Fibroblast of villous mesenchyme (primary cell): ENCODE results near the gene IFNGR2. TPM values are rescaled to one million over a fixed set of nuclear protein-coding genes. Genes with fewer than 3 reads are reported as not detected.
A peak's percentile ranks its signal among the peaks of the same experiment; 100 is the strongest.
"Not testable (repeated sequence)": the region's sequence is repeated elsewhere in the genome, so short reads cannot be mapped to it uniquely, and the experiment has no call there.

Experiments
- DNase-seq: peaks from one replicate; pipeline ENCODE4 v3.0.0-alpha.2; 2010; ENCODE audit warnings: low read depth
- H3K4me3 ChIP-seq: 2 replicates; pipeline ENCODE4 v1.5.1; 2011; ENCODE audit warnings: low read depth, mild to moderate bottlenecking, low read length
- total RNA-seq: library from RNA; depleted of rRNA; stranded (reverse); fragments of >200 nt; gene quantifications from 2 replicates; pipeline ENCODE4 v1.2.3, GENCODE V29; 2012
- TF ChIP-seq, protein P1 (sequence below): IDR thresholded peaks from 2 replicates; pipeline ENCODE4 v1.5.1; 2012; ENCODE audit warnings: low read depth, mild to moderate bottlenecking, low read length; ENCODE audit not compliant: insufficient read depth

Gene IFNGR2
- total RNA-seq, 1 donor, result 69.1 TPM

DNA sequence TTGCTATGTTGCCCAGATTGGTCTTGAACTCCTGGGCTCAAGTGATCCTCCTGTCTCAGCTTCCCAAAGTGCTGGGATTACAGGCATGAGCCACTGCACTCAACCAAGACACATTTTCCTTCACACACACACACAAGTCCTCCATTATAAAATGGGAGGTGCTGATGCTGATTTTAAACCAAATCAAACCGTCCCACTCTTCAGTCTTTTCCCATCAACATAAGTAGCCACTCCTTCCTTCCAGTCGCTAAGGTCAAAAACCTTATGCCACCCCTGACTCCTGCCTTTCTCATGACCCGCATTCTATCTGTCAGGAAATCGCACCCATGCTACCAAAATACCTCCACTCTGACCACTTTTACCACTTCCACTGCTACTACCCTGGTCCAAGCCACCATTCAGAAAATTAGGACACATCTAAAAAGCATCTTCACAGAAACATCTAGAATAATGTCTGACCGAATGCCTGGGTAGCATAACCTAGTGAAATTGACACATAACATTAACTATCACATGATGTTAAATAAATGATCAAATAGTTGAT, 28.0 kb upstream of the IFNGR2 start:
- no peak overlapping the region for H3K4me3 ChIP-seq
- TF ChIP-seq, protein P1, sequence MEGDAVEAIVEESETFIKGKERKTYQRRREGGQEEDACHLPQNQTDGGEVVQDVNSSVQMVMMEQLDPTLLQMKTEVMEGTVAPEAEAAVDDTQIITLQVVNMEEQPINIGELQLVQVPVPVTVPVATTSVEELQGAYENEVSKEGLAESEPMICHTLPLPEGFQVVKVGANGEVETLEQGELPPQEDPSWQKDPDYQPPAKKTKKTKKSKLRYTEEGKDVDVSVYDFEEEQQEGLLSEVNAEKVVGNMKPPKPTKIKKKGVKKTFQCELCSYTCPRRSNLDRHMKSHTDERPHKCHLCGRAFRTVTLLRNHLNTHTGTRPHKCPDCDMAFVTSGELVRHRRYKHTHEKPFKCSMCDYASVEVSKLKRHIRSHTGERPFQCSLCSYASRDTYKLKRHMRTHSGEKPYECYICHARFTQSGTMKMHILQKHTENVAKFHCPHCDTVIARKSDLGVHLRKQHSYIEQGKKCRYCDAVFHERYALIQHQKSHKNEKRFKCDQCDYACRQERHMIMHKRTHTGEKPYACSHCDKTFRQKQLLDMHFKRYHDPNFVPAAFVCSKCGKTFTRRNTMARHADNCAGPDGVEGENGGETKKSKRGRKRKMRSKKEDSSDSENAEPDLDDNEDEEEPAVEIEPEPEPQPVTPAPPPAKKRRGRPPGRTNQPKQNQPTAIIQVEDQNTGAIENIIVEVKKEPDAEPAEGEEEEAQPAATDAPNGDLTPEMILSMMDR, result no peak

DNA sequence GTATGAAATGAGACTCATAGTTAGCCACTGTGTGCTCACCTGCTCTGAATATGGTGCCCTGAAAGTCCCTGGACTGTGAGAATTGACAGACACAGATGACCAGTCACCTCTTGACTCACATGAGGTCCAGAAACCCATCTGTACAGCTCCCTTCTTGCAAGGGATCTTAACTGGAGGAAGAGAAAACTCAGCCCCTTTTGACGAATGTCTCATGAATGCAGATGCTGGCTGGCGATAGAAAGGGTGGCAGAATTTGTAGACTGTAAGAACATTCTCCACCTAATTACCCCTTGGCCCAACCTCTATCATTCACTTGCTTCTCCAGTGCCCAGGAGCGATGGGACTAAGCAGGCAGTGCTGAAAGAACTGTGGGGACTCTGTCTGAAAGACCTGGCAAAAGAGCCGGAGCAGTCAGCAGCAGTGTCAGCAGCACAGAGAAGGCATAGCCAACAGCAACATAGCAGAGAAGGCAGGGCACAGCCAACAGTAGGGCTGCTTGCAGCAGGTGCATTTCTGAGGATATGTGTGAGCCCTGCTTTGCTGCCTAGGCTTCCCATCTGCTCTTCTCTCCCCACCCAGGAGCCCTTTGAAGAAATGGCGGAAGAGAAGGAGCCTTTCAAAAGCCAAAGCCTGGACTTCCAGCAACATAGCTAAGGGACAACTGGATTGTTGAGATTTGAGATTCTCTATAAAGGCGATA, 25.8 kb upstream of the IFNGR2 start:
- TF ChIP-seq, protein P1, result no peak
- no peak for DNase-seq
- no peak overlapping the region for H3K4me3 ChIP-seq

More for the DNA sequence above, 28.0 kb upstream of the IFNGR2 start:
- DNase-seq, result no peak

DNA sequence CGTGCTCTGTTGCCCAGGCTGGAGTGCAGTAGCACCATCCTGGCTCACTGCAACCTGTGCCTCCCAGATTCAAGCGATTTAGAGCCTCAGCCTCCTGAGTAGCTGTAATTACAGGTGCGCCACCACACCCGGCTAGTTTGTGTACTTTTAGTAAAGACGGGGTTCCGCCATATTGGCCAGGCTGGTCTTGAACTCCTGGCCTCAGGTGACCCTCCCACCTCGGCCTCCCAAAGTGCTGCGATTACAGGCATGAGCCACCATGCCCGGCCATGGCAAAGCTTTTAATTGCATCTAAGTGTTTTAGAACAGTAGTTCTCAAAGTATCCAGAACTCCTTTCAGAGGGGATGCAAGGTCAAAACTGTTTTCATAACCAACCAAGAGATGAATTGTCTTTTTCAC, 25.1 kb upstream of the IFNGR2 start:
- no peak overlapping the region for H3K4me3 ChIP-seq
- TF ChIP-seq, protein P1, result no peak
- DNase-seq, result no peak

DNA sequence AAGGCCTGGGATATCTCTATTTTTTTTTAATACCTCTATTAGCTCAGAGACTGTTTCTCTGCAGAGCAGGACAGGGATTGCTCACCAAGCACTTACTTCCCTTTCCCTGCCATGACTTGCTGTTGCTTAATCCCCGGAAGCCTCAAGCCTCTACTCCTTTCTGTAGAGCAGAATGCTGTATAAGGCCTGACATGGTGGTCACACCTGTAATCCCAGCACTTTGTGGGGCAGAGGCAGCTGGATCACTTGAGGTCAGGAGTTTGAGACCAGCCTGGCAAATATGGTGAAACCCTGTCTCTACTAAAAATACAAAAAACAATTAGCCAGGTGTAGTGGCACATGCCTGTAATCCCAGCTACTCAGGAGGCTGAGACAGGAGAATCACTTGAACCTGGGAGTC, 23.3 kb upstream of the IFNGR2 start:
- H3K4me3 ChIP-seq, result not testable (repeated sequence)
- DNase-seq, result peak; percentile 85

DNA sequence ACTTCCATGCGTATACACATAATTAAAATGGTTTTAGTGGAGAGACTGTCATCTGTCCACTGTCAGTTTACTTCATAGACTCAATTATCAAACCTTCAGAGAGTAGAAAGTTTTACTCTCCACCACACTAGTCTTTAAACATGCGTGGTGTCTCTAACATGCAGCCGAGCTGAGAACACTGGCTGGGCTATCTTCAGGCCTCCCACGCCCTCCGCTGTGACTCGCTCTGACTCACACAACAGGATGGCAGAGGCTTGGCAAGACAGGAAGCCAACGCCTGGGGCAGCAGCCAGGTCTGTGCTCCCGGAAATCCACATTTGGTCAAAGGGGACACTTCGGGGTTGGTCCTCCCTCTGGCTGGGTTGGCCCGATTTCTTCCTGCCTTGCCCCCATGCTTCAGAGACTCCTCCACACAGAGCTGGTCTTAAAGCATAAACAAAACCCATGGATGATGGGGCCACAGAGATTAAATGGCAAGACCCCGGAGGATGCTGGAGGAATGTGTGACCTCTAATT, 22.7 kb upstream of the IFNGR2 start:
- TF ChIP-seq, protein P1, result no peak
- H3K4me3 ChIP-seq, result no peak overlapping the region
- DNase-seq, result peak; percentile 95

DNA sequence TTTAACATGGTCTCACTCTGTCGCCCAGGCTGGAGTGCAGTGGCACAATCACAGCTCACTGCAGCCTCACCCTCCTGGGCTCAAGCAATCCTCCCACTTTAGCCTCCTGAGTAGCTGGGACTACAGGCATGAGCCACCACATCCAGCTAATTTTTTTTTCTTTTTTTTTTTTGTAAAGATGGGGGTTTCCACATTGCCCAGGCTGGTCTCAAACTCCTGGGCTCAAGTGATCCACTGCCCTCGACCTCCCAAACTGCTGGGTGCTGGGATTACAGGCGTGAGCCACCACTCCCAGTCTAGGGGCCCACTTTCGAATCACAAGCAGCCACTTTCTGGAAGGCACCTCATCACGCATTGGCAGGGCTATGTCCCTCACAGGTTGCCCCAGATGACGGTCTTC, 21.8 kb upstream of the IFNGR2 start:
- not testable (repeated sequence) for H3K4me3 ChIP-seq, DNase-seq

DNA sequence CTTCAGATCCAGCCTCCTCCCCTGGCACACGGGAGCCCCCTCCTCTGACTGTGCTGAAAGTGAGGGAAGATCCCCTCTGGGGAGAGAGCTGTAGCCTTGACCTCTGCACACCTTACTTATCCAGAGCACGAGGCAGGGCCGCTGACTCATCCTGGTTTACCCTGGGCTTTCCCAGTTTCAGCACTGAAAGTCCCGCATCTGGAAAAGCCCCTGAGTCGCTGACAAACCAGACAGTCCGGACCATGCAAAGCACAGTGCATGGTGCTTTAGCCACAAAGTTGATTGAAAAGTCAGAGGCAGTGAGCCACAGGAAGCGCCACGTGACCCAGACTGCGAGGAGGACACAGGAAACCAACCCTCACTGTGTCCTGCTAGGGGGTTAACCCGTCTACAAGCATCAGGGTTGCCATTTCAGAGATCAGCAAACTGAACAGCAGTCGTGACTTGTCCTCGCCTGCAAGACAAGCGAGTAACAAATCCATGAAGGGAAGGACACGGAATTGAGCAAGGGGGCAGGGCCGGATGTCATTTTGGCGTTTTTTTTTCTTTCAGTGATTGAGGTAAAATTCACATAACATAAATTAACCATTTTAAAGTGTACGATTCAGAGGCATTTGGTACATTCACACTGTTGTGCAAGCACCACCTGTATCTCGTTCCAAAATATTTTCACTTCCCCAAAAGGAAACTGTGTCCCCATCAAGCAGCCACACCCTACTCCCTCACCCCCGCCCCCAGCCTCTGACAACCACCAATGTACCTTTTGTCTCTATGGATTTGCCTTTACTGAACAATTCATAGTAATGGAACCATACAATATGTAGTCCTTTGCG, 19.9 kb upstream of the IFNGR2 start:
- DNase-seq, result peak; percentile 95
- H3K4me3 ChIP-seq, result peak overlapping the region; percentile 7
- TF ChIP-seq, protein P1, result no peak
